CD4-positive, alpha-beta T cell (primary cell): ENCODE data around the gene PTPN9. TPM values are rescaled to one million over a fixed set of nuclear protein-coding genes. Genes with fewer than 3 reads are reported as not detected.

Source experiments
- ATAC-seq: fragments of 200-7000 bp; cut with Tn5 transposase; one replicate; pipeline ENCODE4 v1.10.0; 2022; ENCODE audit warnings: mild to moderate bottlenecking; ENCODE audit not compliant: poor library complexity
- CTCF ChIA-PET: fragments of 350-600 bp; sonication (Branson Sonifier 250); formaldehyde crosslinking; loops from one replicate; lab custom pipeline; 2021; ENCODE audit warnings: antibody characterized with exemption, inconsistent platforms; lab: Charles Lee
- POLR2A ChIA-PET: fragments of 350-600 bp; sonication (Branson Sonifier 250); formaldehyde crosslinking; loops from one replicate; lab custom pipeline; 2021; ENCODE audit warnings: antibody characterized with exemption, inconsistent platforms; lab: Charles Lee
- DNase-seq, 14 experiments: peaks; one replicate each; pipeline ENCODE4 v3.0.0-alpha.2; 2013 to 2020; ENCODE audit warnings: mixed read lengths in 2 of 14
- H3K27ac ChIP-seq, 2 donors: one replicate each; pipeline versions ENCODE4 v1.5.1 to v1.7.0; 2013; ENCODE audit warnings: low read length in 2 of 2, low read depth in 1 of 2, mild to moderate bottlenecking in 1 of 2
- H3K27me3 ChIP-seq, 2 experiments: 1 replicate in 1 of 2; 2 replicates in 1 of 2; pipeline versions ENCODE4 v1.6.1 to v1.7.0; 2013; ENCODE audit warnings: low read length in 2 of 2, control low read depth in 1 of 2, mild to moderate bottlenecking in 1 of 2, moderate library complexity in 1 of 2; ENCODE audit not compliant: insufficient read depth in 2 of 2, control insufficient read depth in 1 of 2
- H3K36me3 ChIP-seq: one replicate; pipeline ENCODE4 v1.6.1; 2013; ENCODE audit warnings: low read length, control low read depth; ENCODE audit not compliant: insufficient read depth
- H3K4me1 ChIP-seq: one replicate; pipeline ENCODE4 v1.6.1; 2013; ENCODE audit warnings: low read length, control low read depth; ENCODE audit not compliant: insufficient read depth
- H3K4me3 ChIP-seq: one replicate; pipeline ENCODE4 v1.5.1; 2013; ENCODE audit warnings: mild to moderate bottlenecking, low read length, moderate library complexity
- H3K9me3 ChIP-seq, 2 experiments: 1 replicate in 1 of 2; 2 replicates in 1 of 2; pipeline versions ENCODE4 v1.6.1 to v1.7.0; 2013; ENCODE audit warnings: low read length in 2 of 2, mild to moderate bottlenecking in 2 of 2, control low read depth in 1 of 2, moderate library complexity in 1 of 2; ENCODE audit not compliant: control insufficient read depth in 1 of 2, insufficient read depth in 1 of 2
- H3K27ac Mint-ChIP-seq: one replicate; pipeline ENCODE4 v1.8.0; 2020; ENCODE audit warnings: mixed read lengths
- H3K27me3 Mint-ChIP-seq: one replicate; pipeline ENCODE4 v1.8.0; 2021; ENCODE audit warnings: mixed read lengths
- H3K36me3 Mint-ChIP-seq: one replicate; pipeline ENCODE4 v1.8.0; 2021; ENCODE audit warnings: low read depth, mixed read lengths
- H3K4me1 Mint-ChIP-seq: one replicate; pipeline ENCODE4 v1.8.0; 2021; ENCODE audit warnings: low read depth, mixed read lengths
- H3K4me3 Mint-ChIP-seq: one replicate; pipeline ENCODE4 v1.8.0; 2020; ENCODE audit warnings: mild to moderate bottlenecking, mixed read lengths
- H3K9me3 Mint-ChIP-seq: one replicate; pipeline ENCODE4 v1.8.0; 2020; ENCODE audit warnings: mixed read lengths
- CTCF ChIP-seq: fragments of 200-600 bp; IDR thresholded peaks from one replicate; pipeline ENCODE4 v1.8.0; 2022; ENCODE audit warnings: antibody characterized with exemption, mild to moderate bottlenecking
- intact Hi-C, 2 experiments: fragments of 100-400 bp; cut with DNase I in 1 of 2; cut with micrococcal nuclease in 1 of 2; formaldehyde crosslinking; loops; one replicate each; pipeline versions ENCODE4 v1.15.1 to v1.9.0; 2023 to 2025; cut with DNase I, micrococcal nuclease
- total RNA-seq, 174 experiments: library from RNA in 2 of 174; stranded (reverse) in 2 of 174; gene quantifications; one replicate each; pipeline ENCODE4 v1.2.3 and lab custom pipeline; 2021 to 2026

Gene PTPN9
- total RNA-seq, 2 experiments from 2014 or later, result 8.1 to 8.2 TPM

DNA sequence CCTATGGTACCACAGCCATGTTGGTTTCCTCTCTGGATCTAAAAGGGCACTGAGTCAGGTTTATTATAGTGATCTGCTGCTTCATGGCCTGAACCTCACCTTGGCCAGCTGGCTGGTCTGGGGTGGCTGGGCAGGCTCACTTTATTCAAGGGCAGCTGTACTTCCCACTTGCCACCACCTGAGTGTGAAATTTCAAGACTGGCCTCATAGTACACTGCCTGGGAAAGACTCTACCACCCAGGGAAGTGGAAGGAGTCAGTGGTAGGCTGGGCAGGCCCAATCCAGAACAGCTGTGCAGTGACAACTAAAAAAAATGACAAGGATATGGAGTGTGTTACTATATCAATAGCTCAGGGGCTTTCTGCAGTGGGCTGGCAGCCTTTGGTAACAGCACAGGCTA lies 37.7 kb upstream of the PTPN9 start:
- ChIA-PET POLR2A (interaction anchor here (4.4 kb wide), 1 partner anchor 23 kb away, joined by 22 read pairs; the partner anchor contains the start of gene IMP3), CTCF (no interaction called here)
- TF ChIP-seq CTCF, result no peak
- Mint-ChIP-seq H3K36me3 (peaks cover 84% of the 10 kb centered on the region), H3K4me3 (no peak overlapping the region), H3K27ac (no peak overlapping the region), H3K4me1 (peaks cover 17% of the 10 kb centered on the region), H3K9me3 (no peaks in the 10 kb centered on the region), H3K27me3 (no peaks in the 10 kb centered on the region)
- intact Hi-C loops, result no loop called here
- DNase-seq, result no peak
- Histone ChIP-seq H3K27ac (no peak overlapping the region), H3K4me1 (peaks cover 17% of the 10 kb centered on the region), H3K9me3 (no peaks in the 10 kb centered on the region), H3K27me3 (no peaks in the 10 kb centered on the region), H3K4me3 (no peak overlapping the region), H3K36me3 (peaks cover 75% of the 10 kb centered on the region)
- no peak for ATAC-seq

DNA sequence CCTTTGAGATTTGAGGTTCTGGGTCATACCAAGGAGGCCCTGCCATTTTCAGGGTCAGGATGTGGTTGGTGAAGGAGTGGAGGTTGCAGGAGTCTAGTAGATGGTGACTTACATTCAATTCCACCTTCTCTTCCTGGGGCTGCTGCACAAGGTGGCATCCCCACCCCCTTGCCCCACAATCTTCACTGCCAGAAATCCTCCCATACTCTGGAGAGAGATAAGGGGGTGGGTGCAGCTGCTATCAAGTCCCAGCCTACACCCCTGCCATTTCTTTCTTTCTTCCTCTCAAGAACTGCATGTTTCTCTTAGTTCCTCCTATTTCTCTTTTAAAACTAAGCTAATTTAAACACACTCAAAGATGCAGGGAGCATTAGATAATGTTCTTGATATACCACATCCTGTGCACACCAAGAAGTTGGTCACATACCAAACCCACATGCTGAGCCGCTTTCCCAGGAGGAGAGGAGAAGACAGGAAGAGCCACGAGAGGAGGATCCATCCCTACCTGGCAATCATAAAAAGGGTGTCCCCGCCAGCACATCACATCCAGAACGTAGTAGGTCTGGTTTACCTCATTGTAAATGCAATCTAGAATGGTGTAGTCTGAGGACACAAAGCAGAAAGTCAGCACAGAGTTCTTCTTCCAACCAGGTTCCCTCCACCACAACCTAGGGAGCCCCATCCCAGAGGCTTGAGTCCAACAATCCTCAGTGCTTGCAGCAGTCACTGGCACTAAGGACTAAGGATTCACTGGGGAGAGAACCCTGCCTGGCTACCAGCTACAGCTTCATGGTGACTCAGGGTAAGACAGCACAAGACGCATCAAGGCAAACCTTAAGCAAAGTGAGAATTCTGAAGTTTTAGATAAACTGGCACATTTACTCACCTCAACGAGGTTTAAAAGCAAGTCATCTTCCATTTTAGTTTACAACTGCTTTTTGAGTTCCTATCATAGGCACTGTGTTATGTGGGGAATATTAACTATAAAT lies 27.9 kb upstream of the PTPN9 start:
- CTCF ChIA-PET, result interaction anchor here (0.8 to 1.7 kb wide), 3 partner anchors 9 to 34 kb away, joined by 3 to 4 read pairs (median 4); no protein-coding TSS in a partner anchor
- Mint-ChIP-seq H3K9me3 (no peaks in the 10 kb centered on the region), H3K4me3 (peak overlapping the region; percentile 68), H3K27me3 (no peaks in the 10 kb centered on the region), H3K4me1 (peaks cover 45% of the 10 kb centered on the region), H3K36me3 (peaks cover 54% of the 10 kb centered on the region), H3K27ac (peak overlapping the region; percentile 76)
- intact Hi-C loops, result loop anchor here in 1 of 2 experiments (2.0 kb wide), 2 partner anchors 18 to 28 kb away; partner anchors contain the start of genes PTPN9 and SNUPN
- POLR2A ChIA-PET, result interaction anchor here (0.6 to 3.5 kb wide), 11 partner anchors 9 to 239 kb away, joined by 3 to 54 read pairs (median 8); partner anchors contain the start of genes IMP3, MAN2C1, PTPN9 and SIN3A
- Histone ChIP-seq H3K9me3 (no peaks in the 10 kb centered on the region), H3K27ac (peak overlapping the region; percentile 44 to 63), H3K36me3 (peaks cover 27% of the 10 kb centered on the region), H3K4me1 (peaks cover 48% of the 10 kb centered on the region), H3K4me3 (peak overlapping the region; percentile 34), H3K27me3 (no peaks in the 10 kb centered on the region)
- DNase-seq (peak in 8 of 14 experiments; percentile 6 to 77 (median 24)), ATAC-seq (peak; percentile 75)
- no peak for TF ChIP-seq CTCF

GRCh38 chr15:75606026-75606425 lies 26.9 kb upstream of the PTPN9 start:
- Histone ChIP-seq H3K27me3 (no peaks in the 10 kb centered on the region), H3K4me1 (peaks cover 48% of the 10 kb centered on the region), H3K4me3 (peak overlapping the region; percentile 34), H3K36me3 (peaks cover 31% of the 10 kb centered on the region), H3K27ac (peak overlapping the region; percentile 44 to 63), H3K9me3 (no peaks in the 10 kb centered on the region)
- H3K36me3 Mint-ChIP-seq, result peaks cover 59% of the 10 kb centered on the region
- ATAC-seq (no peak), DNase-seq (no peak)
- peaks cover 45% of the 10 kb centered on the region for H3K4me1 Mint-ChIP-seq
- H3K27me3 Mint-ChIP-seq, result no peaks in the 10 kb centered on the region
- ChIA-PET CTCF (interaction anchor here (1.4 to 1.7 kb wide), 2 partner anchors 8 to 35 kb away, joined by 4 read pairs; no protein-coding TSS in a partner anchor), POLR2A (interaction anchor here (0.6 to 3.5 kb wide), 8 partner anchors 8 to 238 kb away, joined by 3 to 54 read pairs (median 19); partner anchors contain the start of genes IMP3, MAN2C1, PTPN9 and SIN3A)
- H3K4me3 Mint-ChIP-seq, result peak overlapping the region; percentile 68
- intact Hi-C loops, result loop anchor here in 1 of 2 experiments (2.0 kb wide), 2 partner anchors 19 to 27 kb away; partner anchors contain the start of genes PTPN9 and SNUPN
- no peak for TF ChIP-seq CTCF
- no peaks in the 10 kb centered on the region for H3K9me3 Mint-ChIP-seq
- H3K27ac Mint-ChIP-seq, result peak overlapping the region; percentile 76
